HCT116 (cell line): ENCODE measurements around the gene MTA3. TPM values are rescaled to one million over a fixed set of nuclear protein-coding genes. Genes with fewer than 3 reads are reported as not detected.

Experiments
- ATAC-seq: fragments of 200-7000 bp; cut with Tn5 transposase; 2 replicates; pipeline ENCODE4 v1.9.1; 2020; ENCODE audit warnings: mild to moderate bottlenecking, moderate library complexity
- BruUV-seq: library from RNA; stranded (reverse); fragments of 400-500 nt; replicated peaks from 2 replicates; lab custom pipeline; 2021; lab: Mats Ljungman, UMichigan
- CTCF ChIA-PET: fragments of 300-600 bp; sonication (Branson Sonifier 250); formaldehyde crosslinking; loops from one replicate; lab custom pipeline; 2021; ENCODE audit warnings: antibody characterized with exemption; lab: Charles Lee
- POLR2A ChIA-PET: fragments of 300-600, 350-600 bp; sonication (Branson Sonifier 250); formaldehyde crosslinking; loops from one replicate; lab custom pipeline; 2021; ENCODE audit warnings: antibody characterized with exemption; lab: Charles Lee
- RAD21 ChIA-PET, 2 experiments: fragments of 300-600 bp; sonication (Branson Sonifier 250); formaldehyde crosslinking; loops; one replicate each; lab custom pipeline; 2023; ENCODE audit warnings: low total read pairs in 2 of 2; ENCODE audit not compliant: uncharacterized antibody in 2 of 2, unreplicated experiment in 2 of 2, low non-redundant PET in 1 of 2; lab: Charles Lee
- DNase-seq: peaks from one replicate; pipeline ENCODE4 v3.0.0-alpha.2; 2010; ENCODE audit warnings: low read depth, low spot score
- H2AFZ ChIP-seq: fragments of 200-600 bp; shearing (Covaris generic), sonication (generic); 2 replicates; pipeline ENCODE4 v1.6.1; 2017; ENCODE audit warnings: low read depth, mixed run types, mixed read lengths, antibody characterized with exemption, low read length; ENCODE audit not compliant: poor library complexity, severe bottlenecking
- H3K27ac ChIP-seq: 2 replicates; pipeline ENCODE4 v1.5.1; 2012; ENCODE audit warnings: low read depth, low read length
- H3K27me3 ChIP-seq: fragments of 200-600 bp; sonication (generic); 2 replicates; pipeline ENCODE4 v1.6.1; 2016; ENCODE audit warnings: mixed run types, low read length, mixed read lengths; ENCODE audit not compliant: insufficient read depth
- H3K36me3 ChIP-seq, 2 experiments: fragments of 200-500 bp in 1 of 2; fragments of 200-600 bp in 1 of 2; sonication (Bioruptor generic) in 1 of 2; sonication (generic) in 1 of 2; 2 replicates each; pipeline versions ENCODE4 v1.5.1 to v1.6.1; 2014 to 2016; ENCODE audit warnings: low read length in 2 of 2, inconsistent platforms in 1 of 2, mixed read lengths in 1 of 2, mixed run types in 1 of 2; ENCODE audit not compliant: insufficient read depth in 2 of 2, control insufficient read depth in 1 of 2
- H3K4me1 ChIP-seq, 2 experiments: fragments of 200-600 bp in 1 of 2; sonication (generic) in 1 of 2; 2 replicates each; pipeline versions ENCODE4 v1.5.1 to v1.6.1; 2012 to 2017; ENCODE audit warnings: low read length in 2 of 2, inconsistent platforms in 1 of 2, mild to moderate bottlenecking in 1 of 2, mixed read lengths in 1 of 2, mixed run types in 1 of 2, moderate library complexity in 1 of 2; ENCODE audit not compliant: insufficient read depth in 2 of 2, control insufficient read depth in 1 of 2
- H3K4me2 ChIP-seq: fragments of 200-600 bp; sonication (generic); 2 replicates; pipeline ENCODE4 v1.6.1; 2017; ENCODE audit warnings: mixed run types, low read length, mixed read lengths
- H3K4me3 ChIP-seq, 2 experiments: fragments of 200-600 bp in 1 of 2; sonication (generic) in 1 of 2; replicated peaks in 1 of 2; 2 replicates each; pipeline ENCODE4 v1.5.1; 2011 to 2016; ENCODE audit warnings: low read length in 2 of 2, control low read depth in 1 of 2, low read depth in 1 of 2, mild to moderate bottlenecking in 1 of 2, mixed read lengths in 1 of 2, mixed run types in 1 of 2
- H3K79me2 ChIP-seq: fragments of 200-600 bp; sonication (generic); 2 replicates; pipeline ENCODE4 v1.6.1; 2017; ENCODE audit warnings: mild to moderate bottlenecking, mixed run types, low read length, moderate library complexity, mixed read lengths; ENCODE audit not compliant: insufficient read depth
- H3K9ac ChIP-seq: fragments of 200-600 bp; sonication (generic); 2 replicates; pipeline ENCODE4 v1.6.1; 2016; ENCODE audit warnings: low read length, mixed read lengths
- H3K9me2 ChIP-seq: fragments of 200-600 bp; sonication (generic), shearing (Covaris generic); 2 replicates; pipeline ENCODE4 v1.6.1; 2017; ENCODE audit warnings: mixed run types, mild to moderate bottlenecking, moderate library complexity; ENCODE audit not compliant: insufficient read depth
- H3K9me3 ChIP-seq, 2 experiments: fragments of 200-500 bp in 1 of 2; fragments of 200-600 bp in 1 of 2; sonication (Bioruptor generic) in 1 of 2; sonication (generic) in 1 of 2; 2 replicates each; pipeline ENCODE4 v1.6.1; 2014 to 2017; ENCODE audit warnings: low read length in 2 of 2, mixed read lengths in 2 of 2, inconsistent platforms in 1 of 2, low read depth in 1 of 2, mild to moderate bottlenecking in 1 of 2, mixed run types in 1 of 2, moderate library complexity in 1 of 2; ENCODE audit not compliant: control insufficient read depth in 1 of 2, insufficient read depth in 1 of 2
- H4K20me1 ChIP-seq: fragments of 200-600 bp; sonication (generic), shearing (Covaris generic); 2 replicates; pipeline ENCODE4 v1.6.1; 2017; ENCODE audit warnings: mixed run types, mild to moderate bottlenecking, moderate library complexity; ENCODE audit not compliant: insufficient read depth
- ATF3 ChIP-seq: IDR thresholded peaks from 2 replicates; pipeline ENCODE4 v1.6.1; 2012
- CBX3 ChIP-seq: IDR thresholded peaks from 2 replicates; pipeline ENCODE4 v1.6.1; 2012; ENCODE audit warnings: low read depth
- CEBPB ChIP-seq: IDR thresholded peaks from 2 replicates; pipeline ENCODE4 v1.6.1; 2012; ENCODE audit warnings: low read depth
- EGR1 ChIP-seq: IDR thresholded peaks from 2 replicates; pipeline ENCODE4 v1.6.1; 2012; ENCODE audit warnings: low read depth
- ELF1 ChIP-seq: IDR thresholded peaks from 2 replicates; pipeline ENCODE4 v1.6.1; 2012; ENCODE audit warnings: low read depth, borderline replicate concordance
- EZH2 ChIP-seq: fragments of 200-600 bp; sonication (generic); IDR thresholded peaks from 2 replicates; pipeline ENCODE4 v1.6.1; 2017; ENCODE audit warnings: antibody characterized with exemption, mixed run types
- EZH2phosphoT487 ChIP-seq: fragments of 200-600 bp; IDR thresholded peaks from 2 replicates; pipeline ENCODE4 v1.6.1; 2018; ENCODE audit warnings: antibody characterized with exemption, borderline replicate concordance
- FOSL1 ChIP-seq: IDR thresholded peaks from 2 replicates; pipeline ENCODE4 v1.6.1; 2012; ENCODE audit warnings: low read depth
- MAX ChIP-seq: IDR thresholded peaks from 2 replicates; pipeline ENCODE4 v1.6.1; 2012
- POLR2A ChIP-seq: IDR thresholded peaks from 2 replicates; pipeline ENCODE4 v1.7.0; 2011; ENCODE audit warnings: borderline replicate concordance; ENCODE audit not compliant: insufficient read depth, insufficient read length; ENCODE audit errors: extremely low read depth
- POLR2AphosphoS5 ChIP-seq: IDR thresholded peaks from 2 replicates; pipeline ENCODE4 v1.6.1; 2011; ENCODE audit warnings: mild to moderate bottlenecking, low read depth, low read length, moderate library complexity
- RAD21 ChIP-seq: IDR thresholded peaks from 2 replicates; pipeline ENCODE4 v1.6.1; 2012; ENCODE audit warnings: low read depth, mild to moderate bottlenecking
- REST ChIP-seq: IDR thresholded peaks from 2 replicates; pipeline ENCODE4 v1.6.1; 2012; ENCODE audit warnings: low read depth
- SIN3A ChIP-seq: IDR thresholded peaks from 2 replicates; pipeline ENCODE4 v1.6.1; 2012; ENCODE audit warnings: low read depth
- SRF ChIP-seq: IDR thresholded peaks from 2 replicates; pipeline ENCODE4 v1.6.1; 2012; ENCODE audit warnings: low read depth
- TCF7L2 ChIP-seq: IDR thresholded peaks from 2 replicates; pipeline ENCODE4 v1.7.0; 2011; ENCODE audit warnings: borderline replicate concordance, inconsistent platforms; ENCODE audit not compliant: insufficient read depth, insufficient read length; ENCODE audit errors: extremely low read depth
- YY1 ChIP-seq: IDR thresholded peaks from 2 replicates; pipeline ENCODE4 v1.6.1; 2011; ENCODE audit warnings: low read length, low read depth, moderate library complexity, mild to moderate bottlenecking; ENCODE audit not compliant: insufficient replicate concordance; ENCODE audit errors: extremely low read depth
- ZFX ChIP-seq: fragments of 450-650 bp; IDR thresholded peaks from 2 replicates; pipeline ENCODE4 v1.6.1; 2017
- ZNF274 ChIP-seq: fragments of 200-500 bp; sonication (Bioruptor generic); IDR thresholded peaks from 2 replicates; pipeline ENCODE4 v1.6.1; 2014; ENCODE audit warnings: mild to moderate bottlenecking, low read depth, low read length, inconsistent platforms
- intact Hi-C: fragments of 100-400 bp; cut with micrococcal nuclease; formaldehyde crosslinking; loops from 2 replicates; pipeline ENCODE4 v1.10.0; 2022
- total RNA-seq: library from RNA; stranded (reverse); gene quantifications from one replicate; pipeline ENCODE4 v1.2.1, GENCODE V29; 2021; ENCODE audit not compliant: unreplicated experiment
- TF ChIP-seq, protein P1 (sequence below): IDR thresholded peaks from 2 replicates; pipeline ENCODE4 v1.6.1; 2011; ENCODE audit warnings: mild to moderate bottlenecking, low read length, moderate library complexity; ENCODE audit not compliant: insufficient replicate concordance; ENCODE audit errors: extremely low read depth

The MTA3 gene
- total RNA-seq, 1 experiment from 2014 or later = 46.3 TPM

DNA sequence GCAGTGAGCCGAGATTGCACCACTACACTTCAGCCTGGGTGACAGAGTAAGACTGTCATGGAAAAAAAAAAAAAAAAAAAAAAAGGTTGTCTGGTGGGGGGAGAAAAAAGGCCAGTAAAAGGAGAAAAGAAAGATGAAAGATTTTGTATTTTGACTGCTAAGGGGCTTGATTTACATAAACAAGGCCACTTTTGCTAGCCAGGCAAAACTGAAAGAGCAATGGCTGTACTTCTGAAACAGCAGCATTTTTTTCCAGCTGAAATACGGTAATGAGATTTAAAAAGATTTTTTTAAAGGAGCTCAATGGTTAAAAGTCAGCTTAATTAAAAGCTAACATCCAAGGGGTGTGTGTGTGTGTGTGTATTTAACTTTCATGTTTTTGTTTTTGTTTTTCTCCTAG, 206.8 kb downstream of the MTA3 start:
- no peak for DNase-seq
- H3K36me3 ChIP-seq = no peaks in the 10 kb centered on the region
- RAD21 ChIA-PET = interaction anchor here in 1 of 2 experiments (0.7 kb wide), 1 partner anchor 1103 kb away, joined by 3 read pairs; no protein-coding TSS in a partner anchor
- no peak overlapping the region for H3K27ac ChIP-seq
- TF ChIP-seq POLR2AphosphoS5 (no peak), ZFX (no peak), ATF3 (no peak), MAX (no peak), SIN3A (no peak), EZH2 (no peak), REST (no peak), CEBPB (no peak), FOSL1 (no peak), RAD21 (no peak), POLR2A (no peak), SRF (no peak), TCF7L2 (no peak), YY1 (no peak), ZNF274 (no peak), CBX3 (no peak), EZH2phosphoT487 (no peak), EGR1 (no peak), ELF1 (no peak)
- TF ChIP-seq, protein P1, sequence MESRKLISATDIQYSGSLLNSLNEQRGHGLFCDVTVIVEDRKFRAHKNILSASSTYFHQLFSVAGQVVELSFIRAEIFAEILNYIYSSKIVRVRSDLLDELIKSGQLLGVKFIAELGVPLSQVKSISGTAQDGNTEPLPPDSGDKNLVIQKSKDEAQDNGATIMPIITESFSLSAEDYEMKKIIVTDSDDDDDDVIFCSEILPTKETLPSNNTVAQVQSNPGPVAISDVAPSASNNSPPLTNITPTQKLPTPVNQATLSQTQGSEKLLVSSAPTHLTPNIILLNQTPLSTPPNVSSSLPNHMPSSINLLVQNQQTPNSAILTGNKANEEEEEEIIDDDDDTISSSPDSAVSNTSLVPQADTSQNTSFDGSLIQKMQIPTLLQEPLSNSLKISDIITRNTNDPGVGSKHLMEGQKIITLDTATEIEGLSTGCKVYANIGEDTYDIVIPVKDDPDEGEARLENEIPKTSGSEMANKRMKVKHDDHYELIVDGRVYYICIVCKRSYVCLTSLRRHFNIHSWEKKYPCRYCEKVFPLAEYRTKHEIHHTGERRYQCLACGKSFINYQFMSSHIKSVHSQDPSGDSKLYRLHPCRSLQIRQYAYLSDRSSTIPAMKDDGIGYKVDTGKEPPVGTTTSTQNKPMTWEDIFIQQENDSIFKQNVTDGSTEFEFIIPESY = no peak
- 0 out of 4 replicates have a peak, but pooled peaks cover 0 to 5% of the 10 kb centered on the region in 2 experiments for H3K9me3 ChIP-seq
- H3K4me3 ChIP-seq = no peak overlapping the region
- no peaks in the 10 kb centered on the region for H3K9me2 ChIP-seq
- CTCF ChIA-PET = no interaction called here
- no peaks in the 10 kb centered on the region for H4K20me1 ChIP-seq
- POLR2A ChIA-PET = no interaction called here
- intact Hi-C loops = loop anchor here (10.0 kb wide), 1 partner anchor 280 kb away; the partner anchor contains the start of gene KCNG3
- H2AFZ ChIP-seq = no peak overlapping the region
- no peaks in the 10 kb centered on the region for H3K27me3 ChIP-seq
- H3K9ac ChIP-seq = no peak overlapping the region
- no peak overlapping the region for H3K4me2 ChIP-seq
- ATAC-seq = no peak
- no peaks in the 10 kb centered on the region for H3K79me2 ChIP-seq
- BruUV-seq = no TSS peak
- H3K4me1 ChIP-seq = peaks cover 0 to 3% of the 10 kb centered on the region in 2 experiments; a peak in 1 of 4 replicates
